K562 (cell line): ENCODE measurements around the gene CHCHD1. TPM values are rescaled to one million over a fixed set of nuclear protein-coding genes. Genes with fewer than 3 reads are reported as not detected.

ENCODE experiments used
- DEAF1 ChIP-seq: fragments of 450-650 bp; formaldehyde crosslinking; IDR thresholded peaks from 2 replicates; pipeline ENCODE4 v1.4.0; 2020; ENCODE audit warnings: mild to moderate bottlenecking, moderate library complexity
- E2F5 ChIP-seq: sonication (generic); formaldehyde crosslinking; IDR thresholded peaks from 2 replicates; pipeline ENCODE4 v1.8.0; 2022; ENCODE audit warnings: mild to moderate bottlenecking, missing genetic modification reagents
- FOXM1 ChIP-seq, 2 experiments: fragments of 450-650 bp in 1 of 2; sonication (generic) in 1 of 2; formaldehyde crosslinking in 1 of 2; IDR thresholded peaks; 2 replicates each; pipeline versions ENCODE4 v1.6.1 to v1.9.0; 2017 to 2022; ENCODE audit warnings: low read depth in 2 of 2, mild to moderate bottlenecking in 2 of 2, missing genetic modification reagents in 1 of 2, moderate library complexity in 1 of 2
- MAFF ChIP-seq: IDR thresholded peaks from 2 replicates; pipeline ENCODE4 v1.6.1; 2012; ENCODE audit warnings: low read length, improper control_type of control experiment
- NR1H2 ChIP-seq: sonication (generic); formaldehyde crosslinking; IDR thresholded peaks from 2 replicates; pipeline ENCODE4 v1.4.0; 2020; ENCODE audit warnings: mild to moderate bottlenecking, missing genetic modification reagents
- NR4A1 ChIP-seq, 2 experiments: fragments of 250-450 bp in 1 of 2; fragments of 450-650 bp in 1 of 2; sonication (Bioruptor Pico) in 1 of 2; IDR thresholded peaks; 2 replicates each; pipeline versions ENCODE4 v1.4.0 to v1.6.1; 2016 to 2020; ENCODE audit warnings: mild to moderate bottlenecking in 2 of 2, missing compliant biosample characterization in 1 of 2, missing genetic modification characterization in 1 of 2, moderate library complexity in 1 of 2
- polyA plus RNA-seq, 8 experiments: library from polyadenylated mRNA; depleted of rRNA in 4 of 8; stranded (reverse) in 5 of 8; unstranded in 3 of 8; fragments of >200 nt; fragmentation: Nextera tagmentation in 2 of 8; fragmentation: Illumina TruSeq in 1 of 8; extraction: Ambion mirVana in 2 of 8; extraction: Trizol in 1 of 8; gene quantifications; 2 replicates each; pipeline versions ENCODE4 v1.2.1 to v1.2.3, GENCODE V29; 2011 to 2014; ENCODE audit warnings: inconsistent platforms in 1 of 8, missing spikeins in 1 of 8
- total RNA-seq, 7 experiments: library from RNA; depleted of rRNA in 6 of 7; stranded (reverse); fragments of >200 nt in 6 of 7; fragmentation: Illumina TruSeq in 2 of 7; extraction: Trizol in 2 of 7; gene quantifications; 2 replicates each; pipeline versions ENCODE4 v1.2.1 to v1.2.3, GENCODE V29; 2011 to 2021; ENCODE audit warnings: low replicate concordance in 1 of 7
- TF ChIP-seq, protein P1 (sequence below), 2 experiments: fragments of 450-650 bp; IDR thresholded peaks; 2 replicates each; pipeline ENCODE4 v1.6.1; 2016
- TF ChIP-seq, protein P2 (sequence below): fragments of 450-650 bp; IDR thresholded peaks from 2 replicates; pipeline ENCODE4 v1.6.1; 2016; ENCODE audit warnings: low read depth

Gene CHCHD1
- total and polyA plus RNA-seq, 9 of the 15 experiments (the other 6 are each of a cell fraction or from before 2014, with no cell fraction given), result 52.9 to 126 (median 83.4) TPM

- TF ChIP-seq E2F5 (CRISPR knock-in tag), result no peak
- TF ChIP-seq FOXM1 (IDR thresholded peaks at IDR 0.05; ENCODE audit: low read depth), result no peak
- no peak for TF ChIP-seq FOXM1 (CRISPR knock-in tag; IDR thresholded peaks at IDR 0.05; ENCODE audit: low read depth)
- no peak for TF ChIP-seq MAFF
- no peak for TF ChIP-seq DEAF1 (CRISPR knock-in tag)
- no peak for TF ChIP-seq NR4A1 (CRISPR knock-in tag; IDR thresholded peaks at IDR 0.05)
- no peak for TF ChIP-seq NR4A1 (tag; IDR thresholded peaks at IDR 0.05)
- TF ChIP-seq, protein P1, sequence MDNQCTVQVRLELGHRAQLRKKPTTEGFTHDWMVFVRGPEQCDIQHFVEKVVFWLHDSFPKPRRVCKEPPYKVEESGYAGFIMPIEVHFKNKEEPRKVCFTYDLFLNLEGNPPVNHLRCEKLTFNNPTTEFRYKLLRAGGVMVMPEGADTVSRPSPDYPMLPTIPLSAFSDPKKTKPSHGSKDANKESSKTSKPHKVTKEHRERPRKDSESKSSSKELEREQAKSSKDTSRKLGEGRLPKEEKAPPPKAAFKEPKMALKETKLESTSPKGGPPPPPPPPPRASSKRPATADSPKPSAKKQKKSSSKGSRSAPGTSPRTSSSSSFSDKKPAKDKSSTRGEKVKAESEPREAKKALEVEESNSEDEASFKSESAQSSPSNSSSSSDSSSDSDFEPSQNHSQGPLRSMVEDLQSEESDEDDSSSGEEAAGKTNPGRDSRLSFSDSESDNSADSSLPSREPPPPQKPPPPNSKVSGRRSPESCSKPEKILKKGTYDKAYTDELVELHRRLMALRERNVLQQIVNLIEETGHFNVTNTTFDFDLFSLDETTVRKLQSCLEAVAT (IDR thresholded peaks at IDR 0.05), result peak in 1 of 2 experiments; percentile 37; a peak in 1 of 4 replicates
- TF ChIP-seq NR1H2, result no peak
- TF ChIP-seq, protein P2, sequence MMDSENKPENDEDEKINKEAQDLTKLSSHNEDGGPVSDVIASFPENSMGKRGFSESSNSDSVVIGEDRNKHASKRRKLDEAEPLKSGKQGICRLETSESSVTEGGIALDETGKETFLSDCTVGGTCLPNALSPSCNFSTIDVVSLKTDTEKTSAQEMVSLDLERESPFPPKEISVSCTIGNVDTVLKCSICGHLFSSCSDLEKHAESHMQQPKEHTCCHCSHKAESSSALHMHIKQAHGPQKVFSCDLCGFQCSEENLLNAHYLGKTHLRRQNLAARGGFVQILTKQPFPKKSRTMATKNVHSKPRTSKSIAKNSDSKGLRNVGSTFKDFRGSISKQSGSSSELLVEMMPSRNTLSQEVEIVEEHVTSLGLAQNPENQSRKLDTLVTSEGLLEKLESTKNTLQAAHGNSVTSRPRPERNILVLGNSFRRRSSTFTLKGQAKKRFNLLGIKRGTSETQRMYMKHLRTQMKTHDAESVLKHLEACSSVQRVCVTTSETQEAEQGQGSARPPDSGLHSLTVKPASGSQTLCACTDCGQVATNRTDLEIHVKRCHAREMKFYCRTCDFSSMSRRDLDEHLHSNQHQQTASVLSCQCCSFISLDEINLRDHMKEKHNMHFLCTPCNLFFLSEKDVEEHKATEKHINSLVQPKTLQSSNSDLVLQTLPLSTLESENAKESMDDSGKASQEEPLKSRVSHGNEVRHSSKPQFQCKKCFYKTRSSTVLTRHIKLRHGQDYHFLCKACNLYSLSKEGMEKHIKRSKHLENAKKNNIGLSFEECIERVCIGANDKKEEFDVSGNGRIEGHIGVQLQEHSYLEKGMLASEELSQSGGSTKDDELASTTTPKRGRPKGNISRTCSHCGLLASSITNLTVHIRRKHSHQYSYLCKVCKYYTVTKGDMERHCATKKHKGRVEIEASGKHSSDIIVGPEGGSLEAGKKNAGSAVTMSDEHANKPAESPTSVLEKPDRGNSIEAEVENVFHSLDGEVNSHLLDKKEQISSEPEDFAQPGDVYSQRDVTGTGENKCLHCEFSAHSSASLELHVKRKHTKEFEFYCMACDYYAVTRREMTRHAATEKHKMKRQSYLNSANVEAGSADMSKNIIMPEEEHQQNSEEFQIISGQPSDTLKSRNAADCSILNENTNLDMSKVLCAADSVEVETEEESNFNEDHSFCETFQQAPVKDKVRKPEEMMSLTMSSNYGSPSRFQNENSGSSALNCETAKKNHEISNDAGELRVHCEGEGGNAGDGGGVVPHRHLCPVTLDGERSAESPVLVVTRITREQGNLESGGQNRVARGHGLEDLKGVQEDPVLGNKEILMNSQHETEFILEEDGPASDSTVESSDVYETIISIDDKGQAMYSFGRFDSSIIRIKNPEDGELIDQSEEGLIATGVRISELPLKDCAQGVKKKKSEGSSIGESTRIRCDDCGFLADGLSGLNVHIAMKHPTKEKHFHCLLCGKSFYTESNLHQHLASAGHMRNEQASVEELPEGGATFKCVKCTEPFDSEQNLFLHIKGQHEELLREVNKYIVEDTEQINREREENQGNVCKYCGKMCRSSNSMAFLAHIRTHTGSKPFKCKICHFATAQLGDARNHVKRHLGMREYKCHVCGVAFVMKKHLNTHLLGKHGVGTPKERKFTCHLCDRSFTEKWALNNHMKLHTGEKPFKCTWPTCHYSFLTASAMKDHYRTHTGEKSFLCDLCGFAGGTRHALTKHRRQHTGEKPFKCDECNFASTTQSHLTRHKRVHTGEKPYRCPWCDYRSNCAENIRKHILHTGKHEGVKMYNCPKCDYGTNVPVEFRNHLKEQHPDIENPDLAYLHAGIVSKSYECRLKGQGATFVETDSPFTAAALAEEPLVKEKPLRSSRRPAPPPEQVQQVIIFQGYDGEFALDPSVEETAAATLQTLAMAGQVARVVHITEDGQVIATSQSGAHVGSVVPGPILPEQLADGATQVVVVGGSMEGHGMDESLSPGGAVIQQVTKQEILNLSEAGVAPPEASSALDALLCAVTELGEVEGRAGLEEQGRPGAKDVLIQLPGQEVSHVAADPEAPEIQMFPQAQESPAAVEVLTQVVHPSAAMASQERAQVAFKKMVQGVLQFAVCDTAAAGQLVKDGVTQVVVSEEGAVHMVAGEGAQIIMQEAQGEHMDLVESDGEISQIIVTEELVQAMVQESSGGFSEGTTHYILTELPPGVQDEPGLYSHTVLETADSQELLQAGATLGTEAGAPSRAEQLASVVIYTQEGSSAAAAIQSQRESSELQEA, result no peak
Measured at GRCh38 chr10:73774637-73775036, 7.2 kb upstream of the CHCHD1 start (continued).
